ENCODE results near the gene SNURF.

SNURF gene

GRCh38 chr15:24976932-24977331 lies 22.1 kb downstream of the SNURF start:
- no peak overlapping the region for H3K27ac ChIP-seq
- TF ChIP-seq, protein P1, sequence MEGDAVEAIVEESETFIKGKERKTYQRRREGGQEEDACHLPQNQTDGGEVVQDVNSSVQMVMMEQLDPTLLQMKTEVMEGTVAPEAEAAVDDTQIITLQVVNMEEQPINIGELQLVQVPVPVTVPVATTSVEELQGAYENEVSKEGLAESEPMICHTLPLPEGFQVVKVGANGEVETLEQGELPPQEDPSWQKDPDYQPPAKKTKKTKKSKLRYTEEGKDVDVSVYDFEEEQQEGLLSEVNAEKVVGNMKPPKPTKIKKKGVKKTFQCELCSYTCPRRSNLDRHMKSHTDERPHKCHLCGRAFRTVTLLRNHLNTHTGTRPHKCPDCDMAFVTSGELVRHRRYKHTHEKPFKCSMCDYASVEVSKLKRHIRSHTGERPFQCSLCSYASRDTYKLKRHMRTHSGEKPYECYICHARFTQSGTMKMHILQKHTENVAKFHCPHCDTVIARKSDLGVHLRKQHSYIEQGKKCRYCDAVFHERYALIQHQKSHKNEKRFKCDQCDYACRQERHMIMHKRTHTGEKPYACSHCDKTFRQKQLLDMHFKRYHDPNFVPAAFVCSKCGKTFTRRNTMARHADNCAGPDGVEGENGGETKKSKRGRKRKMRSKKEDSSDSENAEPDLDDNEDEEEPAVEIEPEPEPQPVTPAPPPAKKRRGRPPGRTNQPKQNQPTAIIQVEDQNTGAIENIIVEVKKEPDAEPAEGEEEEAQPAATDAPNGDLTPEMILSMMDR (IDR thresholded peaks at IDR 0.05), result no peak
- no peak for TF ChIP-seq ZFX (IDR thresholded peaks at IDR 0.05; ENCODE audit: borderline replicate concordance)

- TF ChIP-seq, protein P1 (IDR thresholded peaks at IDR 0.05), result no peak
- TF ChIP-seq ZFX (IDR thresholded peaks at IDR 0.05; ENCODE audit: borderline replicate concordance), result no peak
- H3K27ac ChIP-seq, result no peak overlapping the region
Observed at GRCh38 chr15:24977686-24978085, 22.9 kb downstream of the SNURF start.

DNA sequence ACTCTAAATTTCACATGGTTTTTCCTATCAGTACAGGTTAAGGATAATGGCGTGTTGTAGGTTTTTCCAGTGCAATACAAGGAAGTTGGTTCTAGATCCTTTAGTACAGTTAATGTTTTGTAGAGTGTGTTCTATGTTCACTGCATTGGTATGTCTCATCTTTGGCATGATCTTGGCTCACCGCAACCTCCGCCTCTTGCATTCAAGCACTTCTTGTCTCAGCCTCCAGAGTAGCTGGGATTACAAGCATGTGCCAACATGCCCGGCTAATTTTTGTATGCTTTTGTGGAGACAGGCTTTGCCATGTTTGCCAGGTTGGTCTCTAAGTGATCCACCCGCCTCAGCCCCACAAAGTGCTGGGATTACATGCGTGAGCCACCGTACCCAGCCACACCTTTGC lies 30.4 kb downstream of the SNURF start:
- TF ChIP-seq, protein P1 (IDR thresholded peaks at IDR 0.05), result no peak
- H3K27ac ChIP-seq, result no peak overlapping the region

- TF ChIP-seq, protein P1 (IDR thresholded peaks at IDR 0.05), result no peak
- no peak for TF ChIP-seq ZFX (IDR thresholded peaks at IDR 0.05; ENCODE audit: borderline replicate concordance)
- no peak overlapping the region for H3K27ac ChIP-seq
Observed at GRCh38 chr15:24986653-24987052, 31.9 kb downstream of the SNURF start.

Data from 22Rv1 (cell line).